ENCODE measurements around the gene AATF. TPM values are rescaled to one million over a fixed set of nuclear protein-coding genes. Genes with fewer than 3 reads are reported as not detected.

Gene AATF
- total RNA-seq, 2 experiments from 2014 or later = 110 to 112 TPM

- ChIA-PET POLR2A (no interaction called here), CTCF (no interaction called here)
Observed at GRCh38 chr17:36951084-36951789, 2.5 kb downstream of the AATF start.

DNA sequence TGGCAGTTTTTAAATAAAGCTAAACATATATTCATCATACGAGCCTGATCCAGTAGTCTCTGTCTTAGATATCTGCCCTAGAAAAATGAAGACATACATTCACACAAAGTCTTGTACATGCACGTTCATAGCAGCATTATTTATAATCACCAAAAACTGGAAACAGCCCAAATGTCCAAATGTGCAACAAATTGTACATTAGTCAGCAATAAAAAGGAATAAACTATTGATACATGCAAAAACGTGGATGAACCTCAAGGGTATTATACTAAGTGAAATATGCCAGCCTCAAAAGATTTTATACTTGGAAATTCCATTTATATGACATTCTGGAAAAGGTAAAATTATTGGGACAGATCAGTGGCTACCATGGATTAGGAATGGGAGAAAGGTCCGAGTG lies 22.8 kb downstream of the AATF start:
- ChIA-PET CTCF (no interaction called here), POLR2A (no interaction called here)

GRCh38 chr17:36972186-36972700 lies 23.5 kb downstream of the AATF start:
- ChIA-PET CTCF (no interaction called here), POLR2A (no interaction called here)

DNA sequence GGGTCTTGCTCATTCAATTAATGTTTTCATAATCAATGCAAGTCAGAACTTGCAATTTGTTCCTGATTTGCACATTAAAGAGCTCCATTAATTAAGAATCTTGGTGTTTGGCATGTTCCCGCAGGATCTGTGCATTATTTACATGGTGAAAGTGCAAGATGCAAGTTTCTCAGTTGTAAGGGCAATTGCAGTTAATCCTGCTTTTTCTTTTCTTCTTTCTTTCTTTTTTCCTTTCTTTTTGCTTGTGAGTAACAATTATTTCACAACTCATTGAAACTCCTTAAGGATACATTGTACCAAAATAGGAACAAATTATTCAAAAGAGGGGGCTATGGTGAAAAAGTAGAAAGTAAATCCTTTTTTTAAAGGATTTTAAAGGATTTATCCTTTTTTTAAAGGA lies 24.2 kb downstream of the AATF start:
- POLR2A ChIA-PET = no interaction called here
- CTCF ChIA-PET = no interaction called here

- CTCF ChIA-PET = no interaction called here
- POLR2A ChIA-PET = no interaction called here
Observed at GRCh38 chr17:36975922-36976515, 27.3 kb downstream of the AATF start.

DNA sequence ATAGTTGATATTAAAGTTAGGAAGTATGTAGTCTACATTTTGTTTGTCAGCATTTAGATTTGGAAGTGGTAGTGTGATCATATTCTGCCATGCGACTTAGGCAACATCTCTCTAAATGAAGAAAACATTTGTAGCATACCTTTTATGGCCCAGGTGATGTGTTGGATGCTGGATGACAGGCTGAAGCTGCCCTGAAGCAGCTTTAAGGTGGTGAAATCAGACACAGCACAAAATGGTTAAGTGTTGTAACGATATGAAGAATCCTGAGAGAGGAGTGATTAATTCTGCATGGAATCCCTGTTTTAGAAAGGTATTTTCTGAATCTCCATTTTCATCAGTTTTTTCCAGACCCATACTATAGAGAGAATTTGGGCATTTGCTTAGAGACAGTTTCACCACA lies 28.3 kb downstream of the AATF start:
- CTCF ChIA-PET = interaction anchor here (0.6 kb wide), 1 partner anchor 26 kb away, joined by 4 read pairs; no protein-coding TSS in a partner anchor

GRCh38 chr17:36977568-36977967 lies 28.8 kb downstream of the AATF start:
- CTCF ChIA-PET = no interaction called here
- POLR2A ChIA-PET = no interaction called here

More for the DNA sequence above, 28.3 kb downstream of the AATF start:
- POLR2A ChIA-PET = no interaction called here

- POLR2A ChIA-PET = no interaction called here
- CTCF ChIA-PET = no interaction called here
Observed at GRCh38 chr17:36978810-36979564, 30.2 kb downstream of the AATF start.

- ChIA-PET CTCF (interaction anchor here (1.2 kb wide), 1 partner anchor 67 kb away, joined by 3 read pairs; no protein-coding TSS in a partner anchor), POLR2A (no interaction called here)
Observed at GRCh38 chr17:36979565-36979941, 30.8 kb downstream of the AATF start.

- ChIA-PET POLR2A (no interaction called here), CTCF (interaction anchor here (1.2 kb wide), 1 partner anchor 66 kb away, joined by 3 read pairs; no protein-coding TSS in a partner anchor)
Observed at GRCh38 chr17:36980280-36980761, 31.6 kb downstream of the AATF start.

DNA sequence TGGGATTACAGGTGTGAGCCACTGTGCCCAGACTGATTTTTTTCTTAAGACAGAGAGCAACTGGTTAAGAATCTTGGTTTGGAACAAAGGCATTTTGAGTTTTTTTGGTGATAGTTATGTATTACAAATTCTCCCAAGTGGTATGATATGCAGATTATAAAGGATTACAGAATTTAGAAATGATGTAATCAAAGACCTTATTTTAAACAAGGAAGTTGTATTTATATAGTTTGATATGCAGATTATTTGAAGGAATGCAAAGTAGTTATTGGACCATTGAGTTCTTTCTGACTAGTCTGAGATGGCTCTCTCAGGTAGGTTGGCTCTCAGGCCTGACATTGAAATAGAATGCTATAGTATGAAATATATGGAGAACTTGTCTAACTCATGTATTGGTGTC lies 34.9 kb downstream of the AATF start:
- POLR2A ChIA-PET = no interaction called here
- CTCF ChIA-PET = no interaction called here

- ChIA-PET POLR2A (no interaction called here), CTCF (no interaction called here)
Observed at GRCh38 chr17:36989173-36989572, 40.4 kb downstream of the AATF start.

DNA sequence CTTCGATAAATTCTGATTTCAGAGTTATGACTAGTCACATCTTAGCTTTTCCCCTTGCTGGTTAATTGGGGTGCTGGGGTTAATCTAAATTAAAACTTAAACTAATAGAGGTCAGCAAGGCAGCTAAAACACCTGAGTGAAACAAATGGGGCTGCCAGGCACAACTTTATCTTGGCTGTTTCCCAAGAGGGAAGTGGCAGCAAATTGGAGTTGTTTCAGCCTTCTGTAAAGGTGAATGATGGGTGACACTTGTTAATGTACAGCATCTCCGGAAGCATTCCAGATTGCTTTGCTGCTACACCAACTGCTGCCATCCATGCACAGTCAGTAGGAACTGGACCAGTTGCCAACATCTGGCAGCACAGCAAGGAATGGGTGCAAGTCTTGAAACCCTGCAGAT lies 43.9 kb downstream of the AATF start:
- ChIA-PET CTCF (no interaction called here), POLR2A (no interaction called here)

- POLR2A ChIA-PET = no interaction called here
- CTCF ChIA-PET = no interaction called here
Observed at GRCh38 chr17:36993227-36993626, 44.5 kb downstream of the AATF start.

DNA sequence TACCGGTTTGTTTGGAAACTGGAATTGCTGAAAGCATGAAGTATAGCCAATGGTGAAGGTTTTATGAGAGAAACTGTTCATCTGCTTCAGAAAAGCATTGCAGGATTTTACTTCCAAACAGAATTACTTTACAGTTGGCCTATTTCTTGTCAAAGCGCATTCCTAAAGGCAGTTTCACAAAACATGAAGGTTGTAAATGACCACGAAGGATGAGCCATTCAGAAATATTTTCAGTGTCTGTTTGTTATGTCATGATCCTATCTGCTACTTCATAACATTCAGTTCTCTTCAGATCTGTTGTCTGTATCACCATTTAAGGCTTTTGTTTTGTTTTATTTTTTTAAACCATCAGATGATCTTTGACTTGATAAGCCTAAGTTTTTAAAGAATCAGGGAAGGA lies 45.7 kb downstream of the AATF start:
- POLR2A ChIA-PET = no interaction called here

GRCh38 chr17:36999471-36999870 lies 50.7 kb downstream of the AATF start:
- ChIA-PET CTCF (no interaction called here), POLR2A (no interaction called here)

More for the DNA sequence above, 45.7 kb downstream of the AATF start:
- CTCF ChIA-PET = no interaction called here

GRCh38 chr17:37016780-37017179 lies 68.0 kb downstream of the AATF start:
- ChIA-PET CTCF (no interaction called here), POLR2A (no interaction called here)

GRCh38 chr17:37017404-37017803 lies 68.7 kb downstream of the AATF start:
- POLR2A ChIA-PET = no interaction called here
- CTCF ChIA-PET = no interaction called here

DNA sequence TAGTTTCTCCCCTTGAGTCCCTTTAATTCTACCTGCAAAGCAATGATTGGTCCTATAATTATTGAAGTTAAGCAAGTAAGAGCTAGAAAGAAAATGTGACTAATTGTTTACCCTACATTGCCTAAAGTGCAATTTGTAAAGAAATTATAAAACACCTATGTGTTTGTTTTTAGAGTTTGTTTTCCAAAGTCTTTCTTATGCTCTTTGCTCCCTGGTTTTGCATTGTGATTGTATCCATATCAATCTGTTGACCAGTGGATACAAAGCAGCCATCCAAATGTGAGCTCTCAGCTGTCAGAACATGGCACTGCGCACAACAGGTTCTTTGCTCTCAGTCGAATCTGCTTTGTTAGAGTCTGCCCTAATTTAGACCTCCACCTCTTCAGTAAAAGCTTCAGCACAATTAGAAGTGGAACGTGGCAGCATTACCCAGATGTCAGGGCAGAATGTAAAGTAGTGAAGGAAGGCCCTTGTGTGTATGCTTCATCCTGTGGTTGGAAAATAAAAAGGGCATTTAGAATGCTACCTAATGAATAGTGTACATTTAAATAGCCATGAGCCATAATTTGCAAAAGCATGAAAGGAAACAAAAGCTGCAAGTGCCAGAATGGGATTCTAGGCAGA lies 70.5 kb downstream of the AATF start:
- POLR2A ChIA-PET = no interaction called here
- CTCF ChIA-PET = interaction anchor here (1.3 kb wide), 1 partner anchor 391 kb away, joined by 3 read pairs; no protein-coding TSS in a partner anchor

DNA sequence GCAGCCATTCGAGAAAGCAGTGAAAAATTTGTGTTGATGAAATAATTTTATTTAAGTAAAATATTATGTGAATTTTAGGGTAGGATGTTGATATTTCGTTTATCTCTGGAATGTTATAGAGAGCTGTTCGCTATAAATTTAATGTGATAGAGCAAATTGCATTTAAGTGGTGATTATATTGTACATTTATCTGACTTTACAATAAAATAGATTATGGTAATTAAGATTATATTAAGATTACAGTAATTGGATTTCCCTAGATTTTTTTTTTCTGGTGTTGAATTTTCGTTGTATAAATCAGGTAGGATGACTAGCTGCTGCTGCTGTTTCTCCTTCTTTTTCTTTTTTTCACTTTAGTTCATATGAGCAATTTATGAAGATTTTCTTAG lies 71.0 kb downstream of the AATF start:
- ChIA-PET CTCF (interaction anchor here (1.3 kb wide), 1 partner anchor 391 kb away, joined by 3 read pairs; no protein-coding TSS in a partner anchor), POLR2A (no interaction called here)
